Kidney (tissue), 14 donors: ENCODE measurements around the gene ZNF783. TPM values are rescaled to one million over a fixed set of nuclear protein-coding genes. Genes with fewer than 3 reads are reported as not detected.
"Not testable (repeated sequence)": the region's sequence is repeated elsewhere in the genome, so short reads cannot be mapped to it uniquely, and the experiment has no call there.

ENCODE experiments used
- DNase-seq, 5 donors: peaks; one replicate each; pipeline ENCODE4 v3.0.0-alpha.2; 2013 to 2020
- FAIRE-seq: peaks from 2 replicates; lab custom pipeline; 2012; peaks lifted over from hg19 to GRCh38; lab: Jason Lieb, UNC
- H3K27ac ChIP-seq, 2 donors: one replicate each; pipeline ENCODE4 v1.7.0; 2013; ENCODE audit warnings: low read depth in 2 of 2, low read length in 2 of 2, inconsistent platforms in 1 of 2
- H3K27me3 ChIP-seq: one replicate; pipeline ENCODE4 v1.7.1; 2013; ENCODE audit warnings: low read length, inconsistent platforms; ENCODE audit not compliant: control insufficient read depth, insufficient read depth
- H3K36me3 ChIP-seq, 3 donors: one replicate each; pipeline versions ENCODE4 v1.7.0 to v1.7.1; 2013; ENCODE audit warnings: low read length in 3 of 3, control low read depth in 1 of 3, inconsistent platforms in 1 of 3; ENCODE audit not compliant: insufficient read depth in 3 of 3, control insufficient read depth in 2 of 3
- H3K4me1 ChIP-seq, 3 donors: one replicate each; pipeline versions ENCODE4 v1.7.0 to v1.7.1; 2013; ENCODE audit warnings: low read length in 3 of 3, inconsistent platforms in 1 of 3, low read depth in 1 of 3; ENCODE audit not compliant: control insufficient read depth in 2 of 3, insufficient read depth in 2 of 3
- H3K4me3 ChIP-seq, 3 donors: one replicate each; pipeline versions ENCODE4 v1.7.0 to v1.8.1; 2013; ENCODE audit warnings: low read length in 3 of 3, control low read depth in 1 of 3, inconsistent platforms in 1 of 3
- H3K9ac ChIP-seq, 3 donors: one replicate each; pipeline versions ENCODE4 v1.7.0 to v1.7.1; 2013; ENCODE audit warnings: low read length in 3 of 3, control low read depth in 1 of 3, inconsistent platforms in 1 of 3
- H3K9me3 ChIP-seq, 3 donors: one replicate each; pipeline versions ENCODE4 v1.7.0 to v1.7.1; 2013; ENCODE audit warnings: low read length in 3 of 3, control low read depth in 1 of 3, inconsistent platforms in 1 of 3; ENCODE audit not compliant: control insufficient read depth in 2 of 3, insufficient read depth in 1 of 3
- CTCF ChIP-seq: IDR thresholded peaks from 3 replicates; pipeline ENCODE4 v1.5.1; 2012; ENCODE audit warnings: mild to moderate bottlenecking, moderate library complexity, borderline replicate concordance; ENCODE audit not compliant: insufficient read depth; ENCODE audit errors: extremely low read depth
- intact Hi-C: fragments of 100-400 bp; cut with DNase I; formaldehyde crosslinking; loops from one replicate; pipeline ENCODE4 v1.11.1; 2022
- polyA plus RNA-seq: library from polyadenylated mRNA; stranded (reverse); fragments of 350-450 nt; fragmentation: Illumina TruSeq; extraction: RNeasy Lipid Tissue Mini Kit (QIAGEN cat#74804); gene quantifications from one replicate; pipeline ENCODE4 v1.2.3, GENCODE V29; 2014; ENCODE audit warnings: low read depth, low replicate concordance; ENCODE audit not compliant: insufficient read depth
- total RNA-seq: library from RNA; stranded (reverse); fragmentation: NEBNext Ultra II Directional; extraction: Animal tissue kit (Norgen Biotek cat#: 25700); gene quantifications from one replicate; pipeline ENCODE4 v1.2.1, GENCODE V29; 2021
- donor health status: control.
- donor health status: control.
- donor health status: control.
- donor health status: control.
- donor health status: control.
- donor health status: DM: yes; HTN: yes; CAD: no.
- donor health status: Normal renal cell carcinoma (clear cell type).

ZNF783 gene
- total and polyA plus RNA-seq, 2 donors from 2014 or later = 3.6 to 21.8 TPM

GRCh38 chr7:149229526-149229925 lies 32.5 kb upstream of the ZNF783 start:
- no peaks in the 10 kb centered on the region for H3K4me1 ChIP-seq
- intact Hi-C loops = no loop called here
- TF ChIP-seq CTCF = no peak
- H3K4me3 ChIP-seq = no peak overlapping the region
- no peak for DNase-seq
- no peaks in the 10 kb centered on the region for H3K9me3 ChIP-seq
- no peaks in the 10 kb centered on the region for H3K27me3 ChIP-seq
- H3K27ac ChIP-seq = no peak overlapping the region
- H3K9ac ChIP-seq = no peak overlapping the region
- H3K36me3 ChIP-seq = peaks cover 0 to 2% (median 0%) of the 10 kb centered on the region in 3 donors
- no peak for FAIRE-seq

- no peaks in the 10 kb centered on the region for H3K27me3 ChIP-seq
- DNase-seq (no peak), FAIRE-seq (no peak)
- no peak overlapping the region for H3K9ac ChIP-seq
- no peak overlapping the region for H3K4me3 ChIP-seq
- H3K27ac ChIP-seq = no peak overlapping the region
- no peaks in the 10 kb centered on the region for H3K9me3 ChIP-seq
- H3K4me1 ChIP-seq = no peaks in the 10 kb centered on the region
- H3K36me3 ChIP-seq = no peaks in the 10 kb centered on the region
- TF ChIP-seq CTCF = no peak
- intact Hi-C loops = no loop called here
Observed at GRCh38 chr7:149232362-149232761, 29.6 kb upstream of the ZNF783 start.

- H3K4me3 ChIP-seq, intact Hi-C loops, H3K9ac ChIP-seq, DNase-seq, H3K27ac ChIP-seq, H3K4me1 ChIP-seq, H3K36me3 ChIP-seq, H3K27me3 ChIP-seq, H3K9me3 ChIP-seq, FAIRE-seq: not testable (repeated sequence)
Observed at GRCh38 chr7:149233655-149234204, 28.3 kb upstream of the ZNF783 start.

- H3K4me1 ChIP-seq = peaks cover 0 to 17% (median 6%) of the 10 kb centered on the region in 3 donors
- H3K36me3 ChIP-seq = no peaks in the 10 kb centered on the region
- intact Hi-C loops = no loop called here
- no peak for TF ChIP-seq CTCF
- no peaks in the 10 kb centered on the region for H3K27me3 ChIP-seq
- FAIRE-seq (no peak), DNase-seq (no peak)
- H3K9ac ChIP-seq = no peak overlapping the region
- no peaks in the 10 kb centered on the region for H3K9me3 ChIP-seq
- H3K4me3 ChIP-seq = no peak overlapping the region
- H3K27ac ChIP-seq = no peak overlapping the region
Observed at GRCh38 chr7:149237502-149237901, 24.5 kb upstream of the ZNF783 start.
